NCI-H524 (cell line): ENCODE measurements around the gene ZFHX3.

Source experiments
- DNase-seq, 2 experiments: peaks; one replicate each; lab custom pipeline; 2025; lab: John Stamatoyannopoulos, UW

Gene ZFHX3

GRCh38 chr16:72901000-72901627 is 146.8 kb downstream of the ZFHX3 start:
- DNase-seq, result peak in 1 of 2 experiments; percentile 17

GRCh38 chr16:72898216-72898825 is 149.6 kb downstream of the ZFHX3 start:
- DNase-seq, result no peak

GRCh38 chr16:72897707-72898106 is 150.2 kb downstream of the ZFHX3 start:
- DNase-seq, result no peak

GRCh38 chr16:72896485-72897118 is 151.3 kb downstream of the ZFHX3 start:
- DNase-seq, result no peak

GRCh38 chr16:72895951-72896350 is 152.0 kb downstream of the ZFHX3 start:
- DNase-seq, result peak; percentile 93 to 97

GRCh38 chr16:72894293-72895151 is 153.4 kb downstream of the ZFHX3 start:
- DNase-seq, result peak in 1 of 2 experiments; percentile 16

GRCh38 chr16:72891291-72892227 is 156.4 kb downstream of the ZFHX3 start:
- no peak for DNase-seq

GRCh38 chr16:72890587-72890986 is 157.3 kb downstream of the ZFHX3 start:
- DNase-seq, result no peak

GRCh38 chr16:72889616-72890582 is 158.0 kb downstream of the ZFHX3 start:
- DNase-seq, result no peak

GRCh38 chr16:72887537-72887936 is 160.4 kb downstream of the ZFHX3 start:
- DNase-seq, result no peak

GRCh38 chr16:72886346-72886974 is 161.5 kb downstream of the ZFHX3 start:
- DNase-seq, result no peak

- peak in 1 of 2 experiments; percentile 12 for DNase-seq
Observed at GRCh38 chr16:72884573-72884972, 163.4 kb downstream of the ZFHX3 start.

GRCh38 chr16:72884037-72884436 is 163.9 kb downstream of the ZFHX3 start:
- DNase-seq, result no peak

GRCh38 chr16:72879846-72880245 is 168.1 kb downstream of the ZFHX3 start:
- DNase-seq, result no peak

GRCh38 chr16:72878301-72879269 is 169.3 kb downstream of the ZFHX3 start:
- DNase-seq, result peak; percentile 81 to 87

GRCh38 chr16:72877374-72878028 is 170.4 kb downstream of the ZFHX3 start:
- no peak for DNase-seq

- no peak for DNase-seq
Observed at GRCh38 chr16:72876981-72877373, 171.0 kb downstream of the ZFHX3 start.

GRCh38 chr16:72876221-72876620 is 171.7 kb downstream of the ZFHX3 start:
- no peak for DNase-seq
